Measurements from ENCODE around the gene ATRIP.
A peak's percentile ranks its signal among the peaks of the same experiment; 100 is the strongest.
"Not testable (repeated sequence)": the region's sequence is repeated elsewhere in the genome, so short reads cannot be mapped to it uniquely, and the experiment has no call there.

The ATRIP gene

GRCh38 chr3:48446043-48446424 is 503 bp upstream of the ATRIP start:
- TF ChIP-seq ZFX (IDR thresholded peaks at IDR 0.05) (no peak), CTCF (conservative IDR thresholded peaks at IDR 0.05) (no peak)
- peak overlapping the region; percentile 90 for H3K27ac ChIP-seq

DNA sequence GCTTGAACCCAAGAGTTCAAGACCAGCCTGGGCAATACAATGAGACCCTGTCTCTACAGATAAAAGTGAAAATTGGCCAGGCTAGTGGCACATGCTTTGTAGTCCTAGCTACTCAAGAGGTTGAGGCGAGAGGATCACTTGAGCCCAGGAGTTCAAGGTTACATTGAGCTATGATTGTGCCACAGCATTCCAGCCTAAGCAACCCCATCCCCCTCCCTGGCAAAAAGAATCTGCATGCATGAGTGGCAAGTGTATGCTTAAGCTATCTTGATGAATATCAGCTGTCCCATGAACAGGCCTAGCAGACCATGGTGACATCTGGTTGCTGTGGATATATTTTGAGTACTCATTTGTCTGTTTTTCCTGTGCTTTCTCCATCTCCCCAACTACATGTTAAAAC is 4.7 kb downstream of the ATRIP start:
- H3K27ac ChIP-seq = no peak overlapping the region
- TF ChIP-seq ZFX (IDR thresholded peaks at IDR 0.05) (no peak), CTCF (conservative IDR thresholded peaks at IDR 0.05) (no peak)

GRCh38 chr3:48456456-48456855 is 9.9 kb downstream of the ATRIP start:
- TF ChIP-seq ZFX (IDR thresholded peaks at IDR 0.05) (no peak), CTCF (conservative IDR thresholded peaks at IDR 0.05) (no peak)
- no peak overlapping the region for H3K27ac ChIP-seq

- H3K27ac ChIP-seq = no peak overlapping the region
- TF ChIP-seq CTCF (conservative IDR thresholded peaks at IDR 0.05) (no peak), ZFX (IDR thresholded peaks at IDR 0.05) (no peak)
Observed at GRCh38 chr3:48459331-48459730, 12.8 kb downstream of the ATRIP start.

DNA sequence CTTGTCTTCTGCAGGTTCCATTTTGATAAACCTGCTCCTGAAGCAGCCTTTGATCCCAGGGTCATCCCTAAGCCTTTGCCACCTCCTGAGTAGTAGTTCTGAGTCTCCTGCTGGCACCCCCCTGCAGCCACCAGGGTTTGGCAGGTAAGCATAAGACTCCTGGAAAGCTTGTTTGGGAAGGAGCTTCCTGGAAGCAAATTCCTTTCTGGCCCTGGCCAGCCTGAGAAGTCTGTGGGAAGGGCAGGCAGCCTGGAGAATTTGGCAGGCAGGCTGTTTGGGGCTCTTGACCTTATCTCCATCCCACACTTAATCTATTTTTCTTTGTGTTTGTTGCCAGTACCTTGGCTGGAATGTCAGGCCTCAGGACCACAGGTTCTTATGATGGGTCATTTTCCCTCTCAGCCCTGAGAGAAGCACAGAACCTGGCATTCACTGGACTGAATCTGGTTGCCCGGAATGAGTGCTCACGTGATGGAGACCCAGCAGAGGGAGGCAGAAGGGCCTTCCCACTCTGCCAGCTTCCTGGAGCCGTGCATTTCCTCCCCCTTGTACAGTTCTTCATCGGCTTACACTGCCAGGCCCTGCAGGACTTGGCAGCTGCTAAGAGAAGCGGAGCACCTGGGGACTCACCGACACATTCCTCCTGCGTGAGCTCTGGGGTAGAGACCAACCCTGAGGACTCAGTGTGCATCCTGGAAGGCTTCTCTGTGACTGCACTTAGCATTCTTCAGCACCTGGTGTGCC is 13.4 kb downstream of the ATRIP start:
- TF ChIP-seq CTCF (conservative IDR thresholded peaks at IDR 0.05) (no peak), ZFX (IDR thresholded peaks at IDR 0.05) (no peak)
- H3K27ac ChIP-seq = no peak overlapping the region

- TF ChIP-seq ZFX (IDR thresholded peaks at IDR 0.05) (no peak), CTCF (conservative IDR thresholded peaks at IDR 0.05) (no peak)
- H3K27ac ChIP-seq = no peak overlapping the region
Observed at GRCh38 chr3:48460517-48460902, 14.0 kb downstream of the ATRIP start.

DNA sequence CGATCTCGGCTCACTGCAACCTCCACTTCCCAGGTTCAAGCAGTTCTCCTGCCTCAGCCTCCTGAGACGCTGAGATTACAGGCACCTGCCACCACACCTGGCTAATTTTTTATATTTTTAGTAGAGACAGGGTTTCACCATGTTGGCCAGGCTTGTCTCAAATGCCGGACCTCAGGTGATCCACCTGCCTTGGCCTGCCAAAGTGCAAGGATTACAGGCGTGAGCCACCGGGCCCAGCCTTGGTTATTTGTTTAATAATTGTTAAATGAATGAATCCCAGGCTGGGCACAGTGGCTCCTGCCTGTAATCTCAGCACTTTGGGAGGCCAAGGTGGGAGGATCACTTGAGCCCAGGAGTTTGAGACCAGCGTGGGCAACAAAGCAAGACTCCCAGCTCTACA is 15.2 kb downstream of the ATRIP start:
- not testable (repeated sequence) for H3K27ac ChIP-seq

- TF ChIP-seq CTCF (conservative IDR thresholded peaks at IDR 0.05) (no peak), ZFX (IDR thresholded peaks at IDR 0.05) (no peak)
- H3K27ac ChIP-seq = peak overlapping the region; percentile 99; the same call in 1 of the 2 replicates
Observed at GRCh38 chr3:48463703-48464102, 17.2 kb downstream of the ATRIP start.

All from C4-2B (cell line).